Measurements from ENCODE around the gene STX17.

Gene STX17

DNA sequence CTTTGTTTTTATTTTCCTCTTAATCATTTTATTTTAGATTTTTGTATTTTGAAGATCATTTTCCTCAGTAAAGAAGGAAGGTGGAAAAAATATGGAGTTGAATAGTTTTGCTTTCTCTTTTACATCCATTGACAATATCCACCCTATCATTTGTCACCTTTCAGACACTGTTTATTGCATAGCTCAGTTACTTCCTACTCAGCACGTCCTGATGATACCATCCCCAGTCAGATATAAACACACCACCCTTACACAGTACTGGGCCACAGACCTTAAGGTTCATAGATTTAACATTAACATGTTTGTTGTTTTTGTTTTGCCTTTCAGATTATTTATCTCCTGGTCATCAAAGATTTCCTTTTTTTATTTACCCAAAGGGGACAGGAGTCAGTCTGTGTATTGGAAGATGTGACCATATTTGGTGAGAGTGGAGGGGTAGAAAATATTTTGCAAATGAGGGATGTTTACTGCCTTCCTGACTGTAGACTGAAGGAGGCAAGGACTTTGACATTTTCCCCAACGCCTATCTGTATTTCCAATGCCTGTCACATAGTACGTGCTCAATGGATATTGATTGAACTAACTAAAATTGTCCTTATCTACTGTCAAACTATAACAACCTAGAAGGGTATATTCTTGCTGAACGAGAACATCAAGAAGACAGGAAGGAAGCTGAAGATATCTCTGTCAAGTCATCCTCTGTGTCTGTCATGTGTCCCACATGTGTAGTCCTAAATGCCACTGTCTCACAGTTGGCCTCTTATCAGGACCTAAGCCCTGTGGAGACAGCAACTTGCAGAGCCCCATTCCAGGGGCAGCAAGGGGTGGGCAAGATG lies 15.6 kb downstream of the STX17 start:
- no peak overlapping the region for H3K4me3 ChIP-seq (ENCODE audit: low read depth, low read length)
- TF ChIP-seq, protein P1, sequence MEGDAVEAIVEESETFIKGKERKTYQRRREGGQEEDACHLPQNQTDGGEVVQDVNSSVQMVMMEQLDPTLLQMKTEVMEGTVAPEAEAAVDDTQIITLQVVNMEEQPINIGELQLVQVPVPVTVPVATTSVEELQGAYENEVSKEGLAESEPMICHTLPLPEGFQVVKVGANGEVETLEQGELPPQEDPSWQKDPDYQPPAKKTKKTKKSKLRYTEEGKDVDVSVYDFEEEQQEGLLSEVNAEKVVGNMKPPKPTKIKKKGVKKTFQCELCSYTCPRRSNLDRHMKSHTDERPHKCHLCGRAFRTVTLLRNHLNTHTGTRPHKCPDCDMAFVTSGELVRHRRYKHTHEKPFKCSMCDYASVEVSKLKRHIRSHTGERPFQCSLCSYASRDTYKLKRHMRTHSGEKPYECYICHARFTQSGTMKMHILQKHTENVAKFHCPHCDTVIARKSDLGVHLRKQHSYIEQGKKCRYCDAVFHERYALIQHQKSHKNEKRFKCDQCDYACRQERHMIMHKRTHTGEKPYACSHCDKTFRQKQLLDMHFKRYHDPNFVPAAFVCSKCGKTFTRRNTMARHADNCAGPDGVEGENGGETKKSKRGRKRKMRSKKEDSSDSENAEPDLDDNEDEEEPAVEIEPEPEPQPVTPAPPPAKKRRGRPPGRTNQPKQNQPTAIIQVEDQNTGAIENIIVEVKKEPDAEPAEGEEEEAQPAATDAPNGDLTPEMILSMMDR (IDR thresholded peaks at IDR 0.05; ENCODE audit: low read depth, low read length), result no peak

DNA sequence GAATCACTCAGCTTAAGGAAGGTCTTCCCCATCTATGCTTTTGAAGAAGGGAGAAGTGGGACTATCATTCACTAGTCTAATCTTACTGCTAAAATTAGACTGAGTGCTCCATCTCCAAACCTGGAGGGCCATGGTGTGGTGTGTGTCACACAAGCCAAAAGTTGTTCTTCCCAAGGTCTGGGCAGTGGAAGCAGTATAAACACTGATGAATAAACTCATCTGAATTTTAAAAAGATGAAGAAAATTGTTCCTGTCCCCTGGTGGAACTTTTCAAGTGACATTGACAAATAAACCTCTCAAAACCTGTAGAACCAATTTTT lies 16.2 kb downstream of the STX17 start:
- TF ChIP-seq, protein P1 (IDR thresholded peaks at IDR 0.05; ENCODE audit: low read depth, low read length), result no peak

GRCh38 chr9:99925541-99925940 lies 19.1 kb downstream of the STX17 start:
- H3K4me3 ChIP-seq (ENCODE audit: low read depth, low read length), result no peak overlapping the region
- TF ChIP-seq, protein P1 (IDR thresholded peaks at IDR 0.05; ENCODE audit: low read depth, low read length), result no peak

More for the DNA sequence above, 16.2 kb downstream of the STX17 start:
- no peak overlapping the region for H3K4me3 ChIP-seq (ENCODE audit: low read depth, low read length)

DNA sequence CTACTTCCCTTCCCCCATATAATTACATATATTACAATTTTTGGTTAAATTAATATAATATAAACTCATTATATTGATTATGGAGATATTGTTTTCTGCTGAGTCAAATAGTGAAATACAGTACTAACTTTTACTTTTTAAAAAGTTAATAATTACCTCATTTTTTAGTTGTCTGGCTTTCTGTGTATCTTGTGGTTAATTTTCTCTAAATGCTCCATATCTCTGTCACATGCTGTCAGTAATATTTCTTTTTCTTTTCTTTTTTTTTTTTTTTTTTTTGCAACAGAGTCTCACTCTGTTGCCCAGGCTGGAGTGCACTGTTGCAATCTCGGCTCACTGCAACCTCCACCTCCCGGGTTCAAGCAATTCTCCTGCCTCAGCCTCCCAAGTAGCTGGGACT lies 23.2 kb downstream of the STX17 start:
- TF ChIP-seq, protein P1 (IDR thresholded peaks at IDR 0.05; ENCODE audit: low read depth, low read length), result no peak
- no peak overlapping the region for H3K4me3 ChIP-seq (ENCODE audit: low read depth, low read length)

DNA sequence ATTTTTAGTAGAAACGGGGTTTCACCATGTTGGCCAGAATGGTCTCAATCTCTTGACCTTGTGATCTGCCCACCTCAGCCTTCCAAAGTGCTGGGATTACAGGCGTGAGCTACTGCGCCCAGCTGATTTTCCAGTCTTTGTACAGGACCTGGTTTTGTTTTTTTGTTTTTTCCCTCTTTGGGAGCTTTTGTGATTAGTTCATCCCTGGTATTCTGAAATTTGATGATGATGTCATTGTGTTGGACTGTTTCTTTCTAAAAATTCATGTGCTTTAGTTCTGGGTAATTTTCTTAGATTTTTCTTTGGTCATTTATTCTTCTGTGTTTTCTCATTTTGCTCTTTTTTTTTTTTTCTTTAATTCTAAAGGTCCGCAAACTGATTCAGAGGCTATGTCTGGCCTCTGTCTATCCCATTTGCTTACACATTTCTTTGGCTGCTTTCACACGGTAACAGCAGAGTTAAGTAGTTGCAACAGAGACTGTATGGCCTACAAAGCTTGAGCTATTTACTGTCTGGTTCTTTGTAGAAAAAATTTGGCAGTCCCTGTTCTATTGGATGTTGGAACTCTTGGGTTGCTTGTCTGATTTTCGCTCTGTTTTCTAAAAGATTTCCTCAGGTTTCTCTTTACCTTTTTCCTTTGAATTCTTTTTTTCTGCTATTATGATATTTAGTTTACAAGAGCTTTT lies 24.8 kb downstream of the STX17 start:
- TF ChIP-seq, protein P1 (IDR thresholded peaks at IDR 0.05; ENCODE audit: low read depth, low read length), result no peak
- H3K4me3 ChIP-seq (ENCODE audit: low read depth, low read length), result no peak overlapping the region

- TF ChIP-seq, protein P1 (IDR thresholded peaks at IDR 0.05; ENCODE audit: low read depth, low read length), result no peak
Observed at GRCh38 chr9:99936947-99937587, 30.6 kb downstream of the STX17 start.

DNA sequence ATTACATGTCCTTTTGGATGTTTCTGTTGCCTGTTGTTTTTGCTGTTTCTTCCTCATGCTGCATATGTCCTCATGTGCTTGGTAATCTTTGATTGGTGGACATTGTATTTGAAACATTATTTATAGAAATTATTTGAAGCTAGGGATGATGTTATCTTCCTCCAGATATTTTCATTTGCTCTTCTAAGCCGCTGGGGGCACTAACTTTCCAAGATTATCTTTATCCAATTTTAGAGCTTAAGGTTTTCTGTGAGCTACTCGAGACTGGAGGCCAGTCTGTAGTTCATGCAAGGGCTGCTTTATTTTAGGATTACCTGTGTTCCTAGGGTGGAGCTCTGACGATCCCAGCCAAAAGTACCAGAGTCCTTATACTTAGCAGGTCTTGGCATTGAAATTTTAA lies 40.9 kb downstream of the STX17 start:
- no peak overlapping the region for H3K4me3 ChIP-seq (ENCODE audit: low read depth, low read length)
- TF ChIP-seq, protein P1 (IDR thresholded peaks at IDR 0.05; ENCODE audit: low read depth, low read length), result no peak

More at GRCh38 chr9:99936947-99937587, 30.6 kb downstream of the STX17 start:
- no peak overlapping the region for H3K4me3 ChIP-seq (ENCODE audit: low read depth, low read length)

Measured in WI38 (cell line).